ENCODE measurements around the gene TPCN2.

GRCh38 chr11:69059429-69059828 is 10.7 kb downstream of the TPCN2 start:
- TF ChIP-seq, protein P1, sequence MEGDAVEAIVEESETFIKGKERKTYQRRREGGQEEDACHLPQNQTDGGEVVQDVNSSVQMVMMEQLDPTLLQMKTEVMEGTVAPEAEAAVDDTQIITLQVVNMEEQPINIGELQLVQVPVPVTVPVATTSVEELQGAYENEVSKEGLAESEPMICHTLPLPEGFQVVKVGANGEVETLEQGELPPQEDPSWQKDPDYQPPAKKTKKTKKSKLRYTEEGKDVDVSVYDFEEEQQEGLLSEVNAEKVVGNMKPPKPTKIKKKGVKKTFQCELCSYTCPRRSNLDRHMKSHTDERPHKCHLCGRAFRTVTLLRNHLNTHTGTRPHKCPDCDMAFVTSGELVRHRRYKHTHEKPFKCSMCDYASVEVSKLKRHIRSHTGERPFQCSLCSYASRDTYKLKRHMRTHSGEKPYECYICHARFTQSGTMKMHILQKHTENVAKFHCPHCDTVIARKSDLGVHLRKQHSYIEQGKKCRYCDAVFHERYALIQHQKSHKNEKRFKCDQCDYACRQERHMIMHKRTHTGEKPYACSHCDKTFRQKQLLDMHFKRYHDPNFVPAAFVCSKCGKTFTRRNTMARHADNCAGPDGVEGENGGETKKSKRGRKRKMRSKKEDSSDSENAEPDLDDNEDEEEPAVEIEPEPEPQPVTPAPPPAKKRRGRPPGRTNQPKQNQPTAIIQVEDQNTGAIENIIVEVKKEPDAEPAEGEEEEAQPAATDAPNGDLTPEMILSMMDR (IDR thresholded peaks at IDR 0.05), result no peak
- no peak for TF ChIP-seq POLR2A (IDR thresholded peaks at IDR 0.05)
